Measurements from ENCODE around the gene YKT6. TPM values are rescaled to one million over a fixed set of nuclear protein-coding genes. Genes with fewer than 3 reads are reported as not detected.

YKT6 gene
- total RNA-seq, 1 donor from 2014 or later = 89.5 TPM

- TF ChIP-seq CTCF (IDR thresholded peaks at IDR 0.05) = no peak
- no peak overlapping the region for H3K27ac Mint-ChIP-seq (ENCODE audit: unreplicated experiment)
- no peak for DNase-seq (ENCODE audit: extremely low spot score, unreplicated experiment)
- peaks cover 17% of the 10 kb centered on the region for H3K4me1 Mint-ChIP-seq (ENCODE audit: unreplicated experiment)
- no peaks in the 10 kb centered on the region for H3K9me3 Mint-ChIP-seq (ENCODE audit: unreplicated experiment)
- no peaks in the 10 kb centered on the region for H3K36me3 Mint-ChIP-seq (ENCODE audit: unreplicated experiment)
- no peak overlapping the region for H3K4me3 Mint-ChIP-seq (ENCODE audit: unreplicated experiment)
- no peaks in the 10 kb centered on the region for H3K27me3 Mint-ChIP-seq (ENCODE audit: unreplicated experiment)
Measured at GRCh38 chr7:44158096-44158872, 42.5 kb upstream of the YKT6 start.

- Mint-ChIP-seq H3K36me3 (ENCODE audit: unreplicated experiment) (no peaks in the 10 kb centered on the region), H3K27ac (ENCODE audit: unreplicated experiment) (no peak overlapping the region)
- TF ChIP-seq CTCF (IDR thresholded peaks at IDR 0.05) = no peak
Measured at GRCh38 chr7:44158873-44159631, 41.7 kb upstream of the YKT6 start.

GRCh38 chr7:44159824-44160630 lies 40.8 kb upstream of the YKT6 start:
- Mint-ChIP-seq H3K4me3 (ENCODE audit: unreplicated experiment) (no peak overlapping the region), H3K4me1 (ENCODE audit: unreplicated experiment) (peaks cover 29% of the 10 kb centered on the region), H3K27ac (ENCODE audit: unreplicated experiment) (no peak overlapping the region), H3K27me3 (ENCODE audit: unreplicated experiment) (peaks cover 5% of the 10 kb centered on the region), H3K9me3 (ENCODE audit: unreplicated experiment) (peaks cover 6% of the 10 kb centered on the region), H3K36me3 (ENCODE audit: unreplicated experiment) (no peaks in the 10 kb centered on the region)
- no peak for DNase-seq (ENCODE audit: extremely low spot score, unreplicated experiment)
- no peak for TF ChIP-seq CTCF (IDR thresholded peaks at IDR 0.05)

More at GRCh38 chr7:44158873-44159631, 41.7 kb upstream of the YKT6 start:
- Mint-ChIP-seq H3K9me3 (ENCODE audit: unreplicated experiment) (no peaks in the 10 kb centered on the region), H3K4me3 (ENCODE audit: unreplicated experiment) (no peak overlapping the region), H3K4me1 (ENCODE audit: unreplicated experiment) (peaks cover 24% of the 10 kb centered on the region), H3K27me3 (ENCODE audit: unreplicated experiment) (no peaks in the 10 kb centered on the region)
- DNase-seq (ENCODE audit: extremely low spot score, unreplicated experiment) = no peak

DNA sequence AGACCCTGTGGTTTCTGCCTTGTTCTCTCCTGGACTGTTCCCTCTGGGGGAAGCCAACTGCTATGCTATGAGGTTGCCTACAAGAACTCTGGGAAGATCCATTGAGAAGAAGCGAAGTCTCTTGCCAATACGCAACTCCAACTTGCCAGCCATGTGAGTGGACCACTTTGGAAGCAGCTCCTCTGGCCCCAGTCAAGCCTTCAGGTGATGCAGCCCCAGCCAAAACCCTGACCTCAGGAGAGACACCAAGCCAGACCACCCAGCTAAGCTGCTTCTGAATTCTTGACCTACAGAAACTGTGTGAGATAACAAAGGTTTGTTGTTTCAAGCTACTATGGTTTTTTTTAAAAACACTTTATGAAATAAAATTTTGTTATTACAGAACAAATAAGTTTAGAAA lies 39.4 kb upstream of the YKT6 start:
- peaks cover 6% of the 10 kb centered on the region for H3K9me3 Mint-ChIP-seq (ENCODE audit: unreplicated experiment)
- no peak overlapping the region for H3K27ac Mint-ChIP-seq (ENCODE audit: unreplicated experiment)
- H3K4me3 Mint-ChIP-seq (ENCODE audit: unreplicated experiment) = no peak overlapping the region
- peaks cover 29% of the 10 kb centered on the region for H3K4me1 Mint-ChIP-seq (ENCODE audit: unreplicated experiment)
- no peak for DNase-seq (ENCODE audit: extremely low spot score, unreplicated experiment)
- H3K27me3 Mint-ChIP-seq (ENCODE audit: unreplicated experiment) = peaks cover 16% of the 10 kb centered on the region
- TF ChIP-seq CTCF (IDR thresholded peaks at IDR 0.05) = no peak
- H3K36me3 Mint-ChIP-seq (ENCODE audit: unreplicated experiment) = no peaks in the 10 kb centered on the region
